ENCODE data around the gene TGM3. TPM values are rescaled to one million over a fixed set of nuclear protein-coding genes. Genes with fewer than 3 reads are reported as not detected.

Gene TGM3
- total RNA-seq, 1 donor from 2014 or later = not detected

GRCh38 chr20:2283706-2284423 is 11.9 kb upstream of the TGM3 start:
- intact Hi-C loops (cut with micrococcal nuclease) = no loop called here

- intact Hi-C loops (cut with micrococcal nuclease) = no loop called here
Observed at GRCh38 chr20:2285193-2285592, 10.6 kb upstream of the TGM3 start.

GRCh38 chr20:2285613-2286012 is 10.2 kb upstream of the TGM3 start:
- intact Hi-C loops (cut with micrococcal nuclease) = no loop called here

- intact Hi-C loops (cut with micrococcal nuclease) = no loop called here
Observed at GRCh38 chr20:2287504-2287903, 8.3 kb upstream of the TGM3 start.

- intact Hi-C loops (cut with micrococcal nuclease) = no loop called here
Observed at GRCh38 chr20:2289475-2289874, 6.3 kb upstream of the TGM3 start.

GRCh38 chr20:2290486-2290885 is 5.3 kb upstream of the TGM3 start:
- intact Hi-C loops (cut with micrococcal nuclease) = no loop called here

GRCh38 chr20:2292416-2293110 is 3.2 kb upstream of the TGM3 start:
- intact Hi-C loops (cut with micrococcal nuclease) = no loop called here

GRCh38 chr20:2293486-2293885 is 2.3 kb upstream of the TGM3 start:
- intact Hi-C loops (cut with micrococcal nuclease) = no loop called here

- intact Hi-C loops (cut with micrococcal nuclease) = no loop called here
Observed at GRCh38 chr20:2293971-2294370, 1.8 kb upstream of the TGM3 start.

GRCh38 chr20:2295286-2295685 is 515 bp upstream of the TGM3 start:
- intact Hi-C loops (cut with micrococcal nuclease) = no loop called here

- intact Hi-C loops (cut with micrococcal nuclease) = no loop called here
Observed at GRCh38 chr20:2296524-2297356, 939 bp downstream of the TGM3 start.

GRCh38 chr20:2297357-2297728 is 1.5 kb downstream of the TGM3 start:
- intact Hi-C loops (cut with micrococcal nuclease) = no loop called here

GRCh38 chr20:2298116-2298515 is 2.3 kb downstream of the TGM3 start:
- intact Hi-C loops (cut with micrococcal nuclease) = no loop called here

GRCh38 chr20:2298701-2299100 is 2.9 kb downstream of the TGM3 start:
- intact Hi-C loops (cut with micrococcal nuclease) = no loop called here

- intact Hi-C loops (cut with micrococcal nuclease) = no loop called here
Observed at GRCh38 chr20:2299301-2299700, 3.5 kb downstream of the TGM3 start.

GRCh38 chr20:2300002-2300401 is 4.2 kb downstream of the TGM3 start:
- intact Hi-C loops (cut with micrococcal nuclease) = no loop called here

GRCh38 chr20:2300420-2300819 is 4.6 kb downstream of the TGM3 start:
- intact Hi-C loops (cut with micrococcal nuclease) = no loop called here

GRCh38 chr20:2301164-2301622 is 5.4 kb downstream of the TGM3 start:
- intact Hi-C loops (cut with micrococcal nuclease) = no loop called here

GRCh38 chr20:2302384-2303060 is 6.7 kb downstream of the TGM3 start:
- intact Hi-C loops (cut with micrococcal nuclease) = no loop called here

- intact Hi-C loops (cut with micrococcal nuclease) = no loop called here
Observed at GRCh38 chr20:2303673-2304072, 7.9 kb downstream of the TGM3 start.

GRCh38 chr20:2304180-2304579 is 8.4 kb downstream of the TGM3 start:
- intact Hi-C loops (cut with micrococcal nuclease) = no loop called here

GRCh38 chr20:2305029-2305428 is 9.2 kb downstream of the TGM3 start:
- intact Hi-C loops (cut with micrococcal nuclease) = no loop called here

Data from T-helper 1 cell treated with Interleukin-12 subunit alpha and Interleukin-12 subunit beta and Interleukin-4 antibody, amounts not matched to agents 30 ng/mL and 1 ng/mL, for 36 hours (primary cell).